Measurements from ENCODE around the gene ATG13. TPM values are rescaled to one million over a fixed set of nuclear protein-coding genes. Genes with fewer than 3 reads are reported as not detected.

The ATG13 gene
- 100 to 1,000 TPM in 2 of 4 donors, 10 to 100 TPM in 2; 56.4 to 125 (median 90.8) TPM for total RNA-seq

DNA sequence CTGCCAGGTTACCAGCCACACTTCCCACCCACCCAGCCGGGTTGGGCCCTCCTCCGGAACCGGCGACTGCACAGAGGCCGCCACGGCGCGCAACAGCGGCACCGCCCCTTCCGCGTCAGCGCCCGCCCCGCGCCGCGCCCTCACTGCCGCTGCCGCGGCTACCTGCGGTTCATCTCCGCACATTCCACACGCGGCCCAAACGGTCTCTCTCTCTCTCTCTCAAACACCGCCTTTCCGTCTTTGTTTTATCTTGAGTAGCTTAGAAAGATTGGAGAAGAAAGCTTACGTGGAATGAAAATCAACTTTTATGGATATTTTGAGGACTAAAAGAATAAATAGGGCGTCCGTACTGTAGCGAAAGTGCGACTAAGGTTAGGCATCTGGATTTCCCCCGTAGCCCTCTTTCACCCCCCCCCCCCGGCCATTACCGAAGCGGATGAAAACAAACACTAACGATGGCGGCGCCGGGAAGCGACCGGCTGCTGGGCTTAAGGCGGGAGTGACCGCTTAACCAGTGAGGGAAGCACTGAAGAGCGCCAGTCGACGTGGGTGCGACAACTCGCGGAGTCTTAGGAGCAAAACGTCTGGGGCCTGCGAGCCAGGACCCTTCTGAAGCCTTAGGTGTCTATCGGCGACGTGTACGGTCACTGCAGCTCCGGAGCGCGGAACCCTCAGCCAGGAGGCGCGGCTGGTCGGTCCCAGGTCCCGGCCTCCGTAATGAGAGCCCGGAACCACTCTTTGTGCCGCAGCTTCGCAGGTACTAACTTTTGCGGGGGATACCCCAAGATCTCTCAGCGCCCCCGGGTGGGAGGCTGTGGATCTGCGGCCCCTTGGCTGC lies at the start of gene ATG13, which contains the start of gene HARBI1:
TSS of gene ATG13 (plus strand) at position 420 of the 838 bp plus-strand sequence. CDS start 26,739 bp downstream, outside the sequence.
TSS of gene HARBI1 (minus strand) at position 94 of the 838 bp plus-strand sequence. CDS start 990 bp downstream, outside the sequence.
- TF ChIP-seq CTCF (IDR thresholded peaks at IDR 0.05; ENCODE audit: low read depth), result no peak

- no peak for TF ChIP-seq CTCF (IDR thresholded peaks at IDR 0.05; ENCODE audit: low read depth)
Observed at GRCh38 chr11:46570790-46571398, 46.5 kb upstream of the ATG13 start.

DNA sequence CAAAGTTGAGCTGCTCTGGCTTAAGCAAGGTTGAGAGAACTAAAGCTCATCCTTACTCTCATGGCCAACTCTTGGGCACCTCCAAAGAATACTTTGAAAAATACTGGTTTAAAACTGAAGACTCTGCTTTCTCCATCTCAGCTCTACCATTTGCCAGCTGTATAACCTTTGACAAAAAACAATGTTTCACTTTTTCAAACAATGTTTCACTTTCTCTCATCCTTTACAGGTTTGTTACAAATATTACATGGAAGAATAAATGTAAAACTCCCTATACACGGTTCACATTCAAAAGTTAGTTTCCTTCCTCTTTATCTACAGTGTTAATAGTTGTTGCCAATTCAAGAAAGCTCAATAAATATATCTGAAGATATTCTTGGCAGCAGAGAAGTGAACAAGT lies 42.7 kb upstream of the ATG13 start:
- TF ChIP-seq CTCF (IDR thresholded peaks at IDR 0.05; ENCODE audit: low read depth), result no peak

DNA sequence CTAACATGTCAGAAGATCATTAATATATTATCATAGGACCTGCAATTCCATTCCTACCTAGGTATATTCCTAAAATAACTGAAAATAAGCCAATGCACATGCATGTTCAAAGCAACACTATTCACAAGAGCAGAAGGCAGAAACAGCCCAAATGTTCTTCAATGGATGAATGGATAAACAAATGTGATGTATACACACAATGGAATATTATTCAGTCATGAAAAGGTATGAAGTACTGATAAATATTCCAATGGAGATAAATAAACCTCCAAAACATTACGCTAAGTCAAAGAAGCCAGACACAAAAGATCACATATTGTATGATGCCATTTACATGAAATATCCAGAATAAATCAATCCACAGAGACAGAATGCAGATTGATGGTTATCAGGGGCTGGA lies 40.3 kb upstream of the ATG13 start:
- no peak for TF ChIP-seq CTCF (IDR thresholded peaks at IDR 0.05; ENCODE audit: low read depth)

- no peak for TF ChIP-seq CTCF (IDR thresholded peaks at IDR 0.05; ENCODE audit: low read depth)
Observed at GRCh38 chr11:46582588-46582987, 34.8 kb upstream of the ATG13 start.

GRCh38 chr11:46588131-46588530 lies 29.2 kb upstream of the ATG13 start:
- no peak for TF ChIP-seq CTCF (IDR thresholded peaks at IDR 0.05; ENCODE audit: low read depth)

- no peak for TF ChIP-seq CTCF (IDR thresholded peaks at IDR 0.05; ENCODE audit: low read depth)
Observed at GRCh38 chr11:46588915-46589314, 28.4 kb upstream of the ATG13 start.

All from subcutaneous adipose tissue (tissue), 4 donors.